ENCODE results near the gene TBL1XR1.
"Not testable (repeated sequence)": the region's sequence is repeated elsewhere in the genome, so short reads cannot be mapped to it uniquely, and the experiment has no call there.

Gene TBL1XR1

GRCh38 chr3:177037241-177037640 lies 160.0 kb downstream of the TBL1XR1 start:
- in situ Hi-C loops (cut with MboI; ENCODE audit: low sequenced_read_pairs): loop anchor here (25.0 kb wide), 1 partner anchor 775 kb away; no protein-coding TSS in a partner anchor

GRCh38 chr3:177035676-177036075 lies 161.6 kb downstream of the TBL1XR1 start:
- in situ Hi-C loops (cut with MboI; ENCODE audit: low sequenced_read_pairs): loop anchor here (25.0 kb wide), 1 partner anchor 777 kb away; no protein-coding TSS in a partner anchor

GRCh38 chr3:177034832-177035475 lies 162.3 kb downstream of the TBL1XR1 start:
- in situ Hi-C loops (cut with MboI; ENCODE audit: low sequenced_read_pairs): loop anchor here (25.0 kb wide), 1 partner anchor 777 kb away; no protein-coding TSS in a partner anchor

GRCh38 chr3:177026505-177027277 lies 170.6 kb downstream of the TBL1XR1 start:
- in situ Hi-C loops (cut with MboI; ENCODE audit: low sequenced_read_pairs): loop anchor here (25.0 kb wide), 1 partner anchor 786 kb away; no protein-coding TSS in a partner anchor

GRCh38 chr3:177015881-177016280 lies 181.4 kb downstream of the TBL1XR1 start:
- in situ Hi-C loops (cut with MboI; ENCODE audit: low sequenced_read_pairs): no loop called here

- in situ Hi-C loops (cut with MboI; ENCODE audit: low sequenced_read_pairs): no loop called here
Observed at GRCh38 chr3:177013681-177014280, 183.5 kb downstream of the TBL1XR1 start.

GRCh38 chr3:177005718-177006405 lies 191.4 kb downstream of the TBL1XR1 start:
- in situ Hi-C loops (cut with MboI; ENCODE audit: low sequenced_read_pairs): no loop called here

GRCh38 chr3:177000159-177000558 lies 197.1 kb downstream of the TBL1XR1 start:
- in situ Hi-C loops (cut with MboI; ENCODE audit: low sequenced_read_pairs): not testable (repeated sequence)

GRCh38 chr3:176995946-176996345 lies 201.3 kb downstream of the TBL1XR1 start:
- in situ Hi-C loops (cut with MboI; ENCODE audit: low sequenced_read_pairs): no loop called here

- in situ Hi-C loops (cut with MboI; ENCODE audit: low sequenced_read_pairs): no loop called here
Observed at GRCh38 chr3:176994891-176995781, 202.1 kb downstream of the TBL1XR1 start.

- in situ Hi-C loops (cut with MboI; ENCODE audit: low sequenced_read_pairs): no loop called here
Observed at GRCh38 chr3:176994393-176994792, 202.9 kb downstream of the TBL1XR1 start.

- in situ Hi-C loops (cut with MboI; ENCODE audit: low sequenced_read_pairs): no loop called here
Observed at GRCh38 chr3:176992978-176993377, 204.3 kb downstream of the TBL1XR1 start.

GRCh38 chr3:176992565-176992964 lies 204.7 kb downstream of the TBL1XR1 start:
- in situ Hi-C loops (cut with MboI; ENCODE audit: low sequenced_read_pairs): no loop called here

- in situ Hi-C loops (cut with MboI; ENCODE audit: low sequenced_read_pairs): no loop called here
Observed at GRCh38 chr3:176988795-176989194, 208.5 kb downstream of the TBL1XR1 start.

GRCh38 chr3:176987901-176988650 lies 209.2 kb downstream of the TBL1XR1 start:
- in situ Hi-C loops (cut with MboI; ENCODE audit: low sequenced_read_pairs): no loop called here

GRCh38 chr3:176978441-176978840 lies 218.8 kb downstream of the TBL1XR1 start:
- in situ Hi-C loops (cut with MboI; ENCODE audit: low sequenced_read_pairs): no loop called here

GRCh38 chr3:176977331-176977730 lies 220.0 kb downstream of the TBL1XR1 start:
- in situ Hi-C loops (cut with MboI; ENCODE audit: low sequenced_read_pairs): no loop called here

- in situ Hi-C loops (cut with MboI; ENCODE audit: low sequenced_read_pairs): no loop called here
Observed at GRCh38 chr3:176976586-176976985, 220.7 kb downstream of the TBL1XR1 start.

- in situ Hi-C loops (cut with MboI; ENCODE audit: low sequenced_read_pairs): no loop called here
Observed at GRCh38 chr3:176974279-176974678, 223.0 kb downstream of the TBL1XR1 start.
